ENCODE results near the gene ZNF391. TPM values are rescaled to one million over a fixed set of nuclear protein-coding genes. Genes with fewer than 3 reads are reported as not detected.
"Not testable (repeated sequence)": the region's sequence is repeated elsewhere in the genome, so short reads cannot be mapped to it uniquely, and the experiment has no call there.

Gene ZNF391
- total RNA-seq, 2 experiments from 2014 or later, result 1.1 to 1.9 TPM

DNA sequence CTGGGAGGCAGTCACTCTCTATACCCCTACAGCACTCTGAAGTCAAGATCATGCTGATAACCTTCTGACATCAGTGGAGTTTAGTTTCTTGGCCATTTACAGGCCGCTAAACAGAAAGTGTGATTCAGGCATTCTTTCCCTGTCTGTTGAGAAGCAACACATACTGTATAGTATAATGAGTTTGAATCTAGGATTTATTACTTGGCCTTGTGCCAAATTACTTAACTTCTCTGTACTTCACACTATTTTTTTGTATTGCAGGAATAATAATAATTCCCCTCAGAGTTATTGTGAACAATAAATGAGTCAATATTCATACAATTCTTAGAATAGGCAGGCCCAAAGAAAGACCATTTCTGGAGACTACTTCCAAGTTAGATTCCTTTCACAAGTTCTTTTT lies 4.1 kb downstream of the ZNF391 start:
- H3K27ac Mint-ChIP-seq, result no peak overlapping the region
- H3K27me3 Mint-ChIP-seq (ENCODE audit: low read depth), result no peaks in the 10 kb centered on the region
- POLR2A ChIA-PET, result no interaction called here

DNA sequence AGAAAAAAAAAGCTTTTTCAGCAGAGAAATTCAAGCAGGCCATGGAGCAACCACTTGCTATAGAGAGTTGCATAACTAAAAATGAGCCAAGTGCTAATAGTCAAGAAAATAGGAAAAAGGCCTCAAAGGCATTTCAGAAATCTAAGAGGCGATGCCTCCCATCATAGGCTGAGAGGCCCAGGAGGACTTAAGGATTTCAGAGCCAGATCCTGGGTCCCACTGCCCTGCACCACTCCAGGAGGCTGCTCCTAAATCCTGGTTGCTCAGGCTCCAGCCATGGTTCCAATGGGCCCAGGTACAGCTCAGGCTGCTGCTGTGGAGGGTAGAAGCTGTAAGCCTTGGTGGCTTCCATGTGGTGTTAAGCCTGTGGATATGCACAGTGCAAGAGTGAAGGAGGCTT lies 5.5 kb downstream of the ZNF391 start:
- no peak overlapping the region for H3K27ac Mint-ChIP-seq
- H3K9me3 Mint-ChIP-seq (ENCODE audit: insufficient read depth), result peaks cover 4% of the 10 kb centered on the region
- ATAC-seq (no peak), DNase-seq (no peak)
- ChIA-PET POLR2A (no interaction called here), CTCF (no interaction called here)
- peaks cover 11% of the 10 kb centered on the region for H3K36me3 Mint-ChIP-seq (ENCODE audit: low read depth)
- H3K4me1 Mint-ChIP-seq (ENCODE audit: low read depth), result peaks cover 8% of the 10 kb centered on the region
- no peaks in the 10 kb centered on the region for H3K27me3 Mint-ChIP-seq (ENCODE audit: low read depth)
- no peak overlapping the region for H3K4me3 Mint-ChIP-seq

More for the DNA sequence above, 4.1 kb downstream of the ZNF391 start:
- Mint-ChIP-seq H3K4me3 (no peak overlapping the region), H3K9me3 (ENCODE audit: insufficient read depth) (no peaks in the 10 kb centered on the region), H3K4me1 (ENCODE audit: low read depth) (peaks cover 15% of the 10 kb centered on the region), H3K36me3 (ENCODE audit: low read depth) (peaks cover 8% of the 10 kb centered on the region)
- CTCF ChIA-PET, result no interaction called here
- ATAC-seq, result no peak
- no peak for DNase-seq

DNA sequence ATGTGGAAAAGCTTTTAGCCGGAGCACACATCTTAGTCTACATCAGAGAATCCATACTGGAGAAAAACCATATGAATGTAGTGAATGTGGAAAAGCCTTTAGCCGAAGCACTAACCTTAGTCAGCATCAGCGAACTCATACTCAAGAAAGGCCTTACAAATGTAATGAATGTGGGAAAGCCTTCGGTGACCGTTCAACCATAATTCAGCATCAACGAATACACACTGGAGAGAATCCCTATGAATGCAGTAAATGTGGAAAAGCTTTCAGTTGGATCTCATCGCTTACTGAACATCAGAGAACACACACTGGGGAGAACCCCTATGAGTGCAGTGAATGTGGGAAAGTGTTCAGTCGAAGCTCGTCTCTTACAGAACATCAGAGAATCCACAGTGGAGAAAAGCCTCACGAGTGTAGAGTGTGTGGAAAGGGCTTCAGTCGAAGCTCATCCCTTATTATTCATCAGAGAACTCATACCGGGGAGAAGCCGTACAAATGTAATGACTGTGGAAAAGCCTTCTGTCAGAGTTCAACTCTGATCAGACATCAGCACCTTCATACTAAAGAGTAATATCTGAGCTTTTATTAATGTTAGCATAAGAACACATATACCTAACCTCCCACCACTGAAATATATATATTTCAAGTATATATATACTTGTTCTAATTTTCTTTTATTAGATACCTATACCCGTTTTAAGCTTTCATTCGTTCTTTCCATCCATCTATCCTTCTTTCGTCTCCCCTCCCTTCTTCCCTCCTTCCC lies 12.5 kb downstream of the ZNF391 start:
- ChIA-PET POLR2A (no interaction called here), CTCF (no interaction called here)

DNA sequence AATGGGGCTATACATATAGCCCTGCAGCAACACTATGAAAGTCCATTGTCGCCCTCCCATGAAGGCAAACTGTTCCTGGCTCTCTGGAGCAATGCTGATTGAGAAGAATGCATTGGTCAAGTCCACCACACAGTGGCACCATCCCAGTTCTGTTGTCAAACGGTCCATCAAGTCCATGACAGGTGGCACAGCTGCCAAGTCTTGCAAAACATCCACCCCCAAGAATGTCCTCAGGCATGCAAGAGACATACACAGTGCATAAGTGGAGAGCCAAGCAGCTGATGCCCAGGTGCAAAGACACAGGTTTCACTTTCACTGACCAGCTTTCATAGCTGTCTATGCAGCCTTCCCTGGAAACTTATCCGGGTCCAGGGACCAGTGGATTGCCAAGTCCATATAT lies 17.5 kb downstream of the ZNF391 start:
- POLR2A ChIA-PET, result no interaction called here
- ATAC-seq (no peak), DNase-seq (no peak)
- H3K4me3 Mint-ChIP-seq, result no peak overlapping the region
- CTCF ChIA-PET, result no interaction called here
- no peaks in the 10 kb centered on the region for H3K4me1 Mint-ChIP-seq (ENCODE audit: low read depth)
- peaks cover 15% of the 10 kb centered on the region for H3K36me3 Mint-ChIP-seq (ENCODE audit: low read depth)
- peaks cover 20% of the 10 kb centered on the region for H3K9me3 Mint-ChIP-seq (ENCODE audit: insufficient read depth)
- H3K27me3 Mint-ChIP-seq (ENCODE audit: low read depth), result no peaks in the 10 kb centered on the region
- H3K27ac Mint-ChIP-seq, result no peak overlapping the region

More for the DNA sequence above, 12.5 kb downstream of the ZNF391 start:
- H3K9me3 Mint-ChIP-seq (ENCODE audit: insufficient read depth), result peaks cover 36% of the 10 kb centered on the region
- peaks cover 41% of the 10 kb centered on the region for H3K36me3 Mint-ChIP-seq (ENCODE audit: low read depth)
- no peak overlapping the region for H3K4me3 Mint-ChIP-seq
- no peaks in the 10 kb centered on the region for H3K4me1 Mint-ChIP-seq (ENCODE audit: low read depth)
- no peak overlapping the region for H3K27ac Mint-ChIP-seq
- no peak for ATAC-seq
- H3K27me3 Mint-ChIP-seq (ENCODE audit: low read depth), result no peaks in the 10 kb centered on the region
- DNase-seq, result no peak

DNA sequence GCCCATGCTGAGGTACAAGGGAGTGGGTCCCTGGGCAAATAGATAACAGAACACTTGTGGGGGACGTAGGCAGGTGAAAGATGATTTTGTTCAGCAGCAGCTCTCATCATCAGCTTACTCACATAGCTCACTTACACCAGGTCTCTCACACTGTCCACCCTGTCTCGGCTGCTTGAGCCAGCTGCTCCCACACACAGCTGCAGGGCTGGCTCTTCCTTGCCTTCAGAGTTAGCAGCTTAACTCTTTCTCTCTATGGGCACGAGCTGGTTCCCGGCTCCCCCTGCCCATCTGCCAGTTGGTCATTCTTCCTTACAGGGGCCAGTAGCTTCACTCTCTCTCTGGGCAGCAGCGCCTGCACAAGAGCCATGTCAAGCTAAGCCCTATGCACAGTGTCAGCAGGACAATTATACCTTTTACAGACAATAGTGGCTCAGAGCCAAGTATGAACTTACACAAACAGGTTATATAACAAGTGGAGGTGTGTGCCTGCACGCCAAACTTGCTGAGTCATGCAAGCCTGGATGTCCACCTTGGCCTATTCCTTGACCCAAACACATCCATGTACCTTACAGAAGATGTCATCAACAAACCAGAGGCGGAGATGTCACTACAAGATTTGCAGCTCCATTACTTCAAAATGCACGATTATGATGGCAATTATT lies 18.7 kb downstream of the ZNF391 start:
- no peak for ATAC-seq
- Mint-ChIP-seq H3K27ac (no peak overlapping the region), H3K4me3 (no peak overlapping the region), H3K4me1 (ENCODE audit: low read depth) (no peaks in the 10 kb centered on the region), H3K9me3 (ENCODE audit: insufficient read depth) (peaks cover 11% of the 10 kb centered on the region), H3K36me3 (ENCODE audit: low read depth) (peaks cover 9% of the 10 kb centered on the region), H3K27me3 (ENCODE audit: low read depth) (no peaks in the 10 kb centered on the region)
- DNase-seq, result no peak
- ChIA-PET CTCF (no interaction called here), POLR2A (no interaction called here)

DNA sequence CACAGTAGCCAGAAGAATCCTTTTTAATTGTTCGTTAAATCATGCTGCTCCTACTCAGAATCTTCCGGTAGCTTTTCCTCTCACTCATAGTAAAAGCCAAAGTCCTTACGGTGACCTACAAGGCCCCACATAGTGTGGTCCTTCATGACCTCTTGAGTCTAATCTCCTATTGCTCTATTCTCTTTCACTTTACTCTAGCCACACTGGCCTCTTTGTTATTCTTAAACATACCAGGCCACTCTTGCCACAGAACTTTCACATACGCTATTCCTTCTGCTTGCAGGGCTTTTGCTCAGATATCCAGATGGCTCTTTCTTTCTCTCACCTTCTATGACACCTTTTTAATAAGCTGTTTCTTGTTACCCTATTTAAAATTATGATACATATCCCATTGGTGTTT lies 25.7 kb downstream of the ZNF391 start:
- POLR2A ChIA-PET, result no interaction called here
- peaks cover 1% of the 10 kb centered on the region for H3K36me3 Mint-ChIP-seq (ENCODE audit: low read depth)
- no peaks in the 10 kb centered on the region for H3K4me1 Mint-ChIP-seq (ENCODE audit: low read depth)
- H3K27me3 Mint-ChIP-seq (ENCODE audit: low read depth), result peaks cover 4% of the 10 kb centered on the region
- CTCF ChIA-PET, result no interaction called here
- ATAC-seq (no peak), DNase-seq (no peak)
- no peak overlapping the region for H3K27ac Mint-ChIP-seq
- no peak overlapping the region for H3K4me3 Mint-ChIP-seq
- peaks cover 8% of the 10 kb centered on the region for H3K9me3 Mint-ChIP-seq (ENCODE audit: insufficient read depth)

DNA sequence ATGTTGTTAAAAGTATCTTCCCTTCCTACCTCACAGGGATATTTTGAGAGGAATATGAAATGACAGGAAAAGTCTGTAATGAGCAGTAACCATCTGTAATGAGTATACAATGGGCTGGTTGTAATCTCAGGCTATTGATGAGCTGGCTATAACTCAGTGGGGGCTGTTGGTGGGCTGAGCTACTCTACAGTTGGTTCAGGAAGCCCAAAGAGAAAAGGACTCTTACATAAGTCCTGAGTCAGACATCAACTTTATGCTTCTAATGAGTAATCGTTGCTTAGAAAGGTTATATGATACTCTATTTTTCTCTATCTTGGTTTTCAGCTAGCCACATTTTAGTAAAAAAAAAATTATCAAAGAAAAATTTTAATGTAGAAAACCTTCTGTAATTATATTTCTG lies 26.4 kb downstream of the ZNF391 start:
- no peak overlapping the region for H3K27ac Mint-ChIP-seq
- H3K9me3 Mint-ChIP-seq (ENCODE audit: insufficient read depth), result peaks cover 11% of the 10 kb centered on the region
- H3K4me3 Mint-ChIP-seq, result no peak overlapping the region
- peaks cover 4% of the 10 kb centered on the region for H3K27me3 Mint-ChIP-seq (ENCODE audit: low read depth)
- H3K36me3 Mint-ChIP-seq (ENCODE audit: low read depth), result peaks cover 1% of the 10 kb centered on the region
- H3K4me1 Mint-ChIP-seq (ENCODE audit: low read depth), result no peaks in the 10 kb centered on the region
- ChIA-PET CTCF (no interaction called here), POLR2A (no interaction called here)
- ATAC-seq (no peak), DNase-seq (no peak)

DNA sequence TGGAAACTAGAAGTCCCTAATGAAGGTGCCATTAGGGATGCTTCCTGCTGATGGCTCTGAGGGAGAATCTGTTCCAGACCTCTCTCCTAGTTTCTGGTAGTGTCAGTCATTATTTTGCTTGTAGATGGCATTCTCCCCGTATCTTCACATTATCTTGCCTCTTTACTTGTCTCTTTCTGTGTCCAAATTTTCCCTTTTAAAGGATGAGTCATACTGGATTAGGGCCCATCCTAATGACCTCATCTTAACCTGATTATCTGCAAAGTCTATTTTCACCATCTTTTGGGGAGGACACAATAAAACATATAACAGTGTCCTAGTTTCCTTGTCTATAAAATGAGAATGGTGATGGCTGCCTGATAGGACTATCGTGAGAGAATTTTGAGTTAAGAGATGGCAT lies 27.3 kb downstream of the ZNF391 start:
- CTCF ChIA-PET, result no interaction called here

DNA sequence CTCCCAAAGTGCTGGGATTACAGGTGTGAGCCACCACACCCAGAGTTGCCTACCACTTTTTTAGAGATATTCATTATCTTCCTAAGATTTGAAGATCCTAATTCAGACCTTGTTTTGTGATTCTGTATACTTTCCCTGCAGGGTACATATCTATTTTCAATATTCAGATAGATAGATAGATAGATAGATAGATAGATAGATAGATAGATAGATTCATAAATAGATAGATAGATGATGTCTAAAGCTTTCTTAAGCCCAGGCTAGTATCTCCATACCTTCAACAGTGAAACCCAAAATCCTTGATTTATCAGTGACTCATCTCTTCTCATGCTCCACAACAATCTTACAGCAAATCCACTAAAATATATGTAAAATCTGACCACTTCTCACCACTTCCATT lies 30.8 kb downstream of the ZNF391 start:
- Mint-ChIP-seq H3K4me1 (ENCODE audit: low read depth) (no peaks in the 10 kb centered on the region), H3K36me3 (ENCODE audit: low read depth) (peaks cover 1% of the 10 kb centered on the region), H3K27ac (no peak overlapping the region), H3K9me3 (ENCODE audit: insufficient read depth) (peaks cover 12% of the 10 kb centered on the region), H3K4me3 (no peak overlapping the region), H3K27me3 (ENCODE audit: low read depth) (peaks cover 4% of the 10 kb centered on the region)
- CTCF ChIA-PET, result no interaction called here
- DNase-seq (no peak), ATAC-seq (no peak)
- POLR2A ChIA-PET, result no interaction called here

More for the DNA sequence above, 27.3 kb downstream of the ZNF391 start:
- Mint-ChIP-seq H3K27me3 (ENCODE audit: low read depth) (peaks cover 4% of the 10 kb centered on the region), H3K9me3 (ENCODE audit: insufficient read depth) (peaks cover 12% of the 10 kb centered on the region), H3K4me1 (ENCODE audit: low read depth) (no peaks in the 10 kb centered on the region), H3K36me3 (ENCODE audit: low read depth) (peaks cover 1% of the 10 kb centered on the region), H3K4me3 (no peak overlapping the region), H3K27ac (no peak overlapping the region)
- DNase-seq (no peak), ATAC-seq (no peak)
- POLR2A ChIA-PET, result no interaction called here

DNA sequence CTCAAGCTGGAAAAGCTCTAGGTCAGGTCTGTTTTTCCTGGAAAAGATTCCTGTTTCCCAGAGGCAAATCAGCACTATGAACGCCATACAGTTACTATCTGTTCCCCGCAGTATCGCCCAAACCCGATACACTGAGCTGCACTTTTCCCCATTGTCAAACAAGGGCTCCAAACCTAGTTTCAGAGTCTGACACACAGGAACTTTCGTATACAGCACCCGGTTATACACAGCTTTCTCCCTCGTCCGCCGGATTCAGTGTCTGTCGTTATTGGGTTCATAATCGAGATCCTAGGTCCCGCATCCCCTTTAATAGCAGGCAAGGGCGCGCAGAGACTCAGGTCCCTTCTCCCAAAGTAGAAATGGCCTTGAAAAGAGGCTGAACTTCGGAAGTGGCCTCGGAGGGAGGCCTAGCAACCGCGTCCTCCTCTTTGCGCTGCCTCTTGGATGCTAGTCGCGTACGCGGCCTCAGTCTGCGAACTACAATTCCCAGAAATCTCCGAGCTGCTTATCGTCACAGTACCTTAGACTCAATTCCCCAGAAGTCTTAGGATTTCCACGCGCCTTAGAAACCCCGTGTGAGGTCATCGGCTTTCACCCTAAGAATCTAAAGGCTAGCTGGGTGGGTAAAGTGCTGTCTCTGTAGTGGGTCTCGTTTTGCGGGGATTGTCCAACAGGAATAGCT lies 34.2 kb downstream of the ZNF391 start:
- Mint-ChIP-seq H3K9me3 (ENCODE audit: insufficient read depth) (peaks cover 7% of the 10 kb centered on the region), H3K27ac (no peak overlapping the region), H3K4me1 (ENCODE audit: low read depth) (no peaks in the 10 kb centered on the region), H3K4me3 (no peak overlapping the region), H3K36me3 (ENCODE audit: low read depth) (no peaks in the 10 kb centered on the region), H3K27me3 (ENCODE audit: low read depth) (no peaks in the 10 kb centered on the region)
- DNase-seq (no peak), ATAC-seq (no peak)
- POLR2A ChIA-PET, result no interaction called here
- CTCF ChIA-PET, result interaction anchor here (0.7 kb wide), 1 partner anchor 15 kb away, joined by 3 read pairs; no protein-coding TSS in a partner anchor

DNA sequence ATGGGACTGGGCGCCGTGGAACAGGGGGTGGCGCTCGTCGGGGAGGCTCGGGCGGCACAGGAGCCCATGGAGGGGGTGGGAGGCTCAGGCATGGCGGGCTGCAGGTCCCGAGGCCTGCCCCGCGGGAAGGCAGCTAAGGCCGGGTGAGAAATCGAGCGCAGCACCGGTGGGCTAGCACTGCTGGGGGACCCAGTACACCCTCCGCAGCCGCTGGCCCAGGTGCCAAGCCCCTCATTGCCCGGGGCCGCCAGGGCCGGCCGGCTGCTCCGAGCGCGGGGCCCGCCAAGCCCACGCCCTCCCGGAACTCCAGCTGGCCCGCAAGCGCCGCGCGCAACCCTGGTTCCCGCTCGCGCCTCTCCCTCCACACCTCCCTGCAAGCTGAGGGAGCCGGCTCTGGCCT lies 36.3 kb downstream of the ZNF391 start:
- POLR2A ChIA-PET, result not testable (repeated sequence)

DNA sequence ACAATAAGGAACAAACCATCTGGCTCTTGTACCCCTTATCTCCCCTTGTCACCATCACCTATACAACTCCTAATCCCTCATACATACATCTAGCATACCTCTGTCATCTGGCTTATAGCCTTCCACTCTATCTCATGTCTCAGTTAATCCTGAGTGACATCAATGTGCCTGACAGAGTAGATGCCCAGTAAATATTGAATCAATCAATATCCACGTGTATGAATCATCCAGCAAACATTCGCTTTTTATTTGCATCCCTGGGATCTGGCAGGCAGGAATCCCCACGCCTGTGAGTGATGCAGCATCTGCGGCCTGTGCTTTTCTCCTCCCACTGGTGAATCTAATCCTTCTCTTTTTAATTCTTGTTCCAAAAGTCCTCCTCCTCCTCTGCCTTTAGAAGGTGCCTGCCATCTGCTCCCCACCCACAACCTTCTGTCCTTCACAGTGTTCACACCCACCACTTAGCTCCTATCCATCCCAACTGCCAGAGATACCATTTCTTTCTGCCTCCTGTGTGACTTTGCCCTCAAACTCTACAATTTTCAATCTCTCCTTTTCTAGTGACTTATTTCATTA lies 37.6 kb downstream of the ZNF391 start:
- CTCF ChIA-PET, result no interaction called here
- H3K9me3 Mint-ChIP-seq (ENCODE audit: insufficient read depth), result no peaks in the 10 kb centered on the region
- H3K36me3 Mint-ChIP-seq (ENCODE audit: low read depth), result no peaks in the 10 kb centered on the region
- H3K27ac Mint-ChIP-seq, result no peak overlapping the region
- ATAC-seq (no peak), DNase-seq (no peak)
- peaks cover 11% of the 10 kb centered on the region for H3K4me1 Mint-ChIP-seq (ENCODE audit: low read depth)
- POLR2A ChIA-PET, result no interaction called here
- H3K27me3 Mint-ChIP-seq (ENCODE audit: low read depth), result no peaks in the 10 kb centered on the region
- H3K4me3 Mint-ChIP-seq, result no peak overlapping the region

More for the DNA sequence above, 36.3 kb downstream of the ZNF391 start:
- H3K36me3 Mint-ChIP-seq (ENCODE audit: low read depth); H3K27me3 Mint-ChIP-seq (ENCODE audit: low read depth); H3K27ac Mint-ChIP-seq; CTCF ChIA-PET; ATAC-seq; DNase-seq; H3K9me3 Mint-ChIP-seq (ENCODE audit: insufficient read depth); H3K4me3 Mint-ChIP-seq: not testable (repeated sequence)
- peaks cover 11% of the 10 kb centered on the region for H3K4me1 Mint-ChIP-seq (ENCODE audit: low read depth)
